NCI-H1417 (cell line): ENCODE results near the gene KLF12.

ENCODE experiments used
- DNase-seq, 3 experiments: peaks; one replicate each; lab custom pipeline; 2025; lab: John Stamatoyannopoulos, UW

Gene KLF12

GRCh38 chr13:74103970-74104555, 30.1 kb downstream of the KLF12 start:
- no peak for DNase-seq

GRCh38 chr13:74103196-74103595, 31.0 kb downstream of the KLF12 start:
- no peak for DNase-seq

GRCh38 chr13:74102691-74103090, 31.5 kb downstream of the KLF12 start:
- DNase-seq: no peak

- DNase-seq: no peak
Measured at GRCh38 chr13:74101436-74101835, 32.8 kb downstream of the KLF12 start.

- DNase-seq: peak in 1 of 3 experiments; percentile 26
Measured at GRCh38 chr13:74098077-74098476, 36.1 kb downstream of the KLF12 start.

GRCh38 chr13:74097116-74097515, 37.1 kb downstream of the KLF12 start:
- DNase-seq: no peak

GRCh38 chr13:74093691-74094090, 40.5 kb downstream of the KLF12 start:
- DNase-seq: no peak

- peak in 1 of 3 experiments; percentile 10 for DNase-seq
Measured at GRCh38 chr13:74092711-74093110, 41.5 kb downstream of the KLF12 start.

GRCh38 chr13:74090869-74091605, 43.2 kb downstream of the KLF12 start:
- DNase-seq: no peak

GRCh38 chr13:74090397-74090796, 43.8 kb downstream of the KLF12 start:
- DNase-seq: no peak

GRCh38 chr13:74087357-74087756, 46.8 kb downstream of the KLF12 start:
- no peak for DNase-seq
